ENCODE results near the gene CD33.

CD33 gene

DNA sequence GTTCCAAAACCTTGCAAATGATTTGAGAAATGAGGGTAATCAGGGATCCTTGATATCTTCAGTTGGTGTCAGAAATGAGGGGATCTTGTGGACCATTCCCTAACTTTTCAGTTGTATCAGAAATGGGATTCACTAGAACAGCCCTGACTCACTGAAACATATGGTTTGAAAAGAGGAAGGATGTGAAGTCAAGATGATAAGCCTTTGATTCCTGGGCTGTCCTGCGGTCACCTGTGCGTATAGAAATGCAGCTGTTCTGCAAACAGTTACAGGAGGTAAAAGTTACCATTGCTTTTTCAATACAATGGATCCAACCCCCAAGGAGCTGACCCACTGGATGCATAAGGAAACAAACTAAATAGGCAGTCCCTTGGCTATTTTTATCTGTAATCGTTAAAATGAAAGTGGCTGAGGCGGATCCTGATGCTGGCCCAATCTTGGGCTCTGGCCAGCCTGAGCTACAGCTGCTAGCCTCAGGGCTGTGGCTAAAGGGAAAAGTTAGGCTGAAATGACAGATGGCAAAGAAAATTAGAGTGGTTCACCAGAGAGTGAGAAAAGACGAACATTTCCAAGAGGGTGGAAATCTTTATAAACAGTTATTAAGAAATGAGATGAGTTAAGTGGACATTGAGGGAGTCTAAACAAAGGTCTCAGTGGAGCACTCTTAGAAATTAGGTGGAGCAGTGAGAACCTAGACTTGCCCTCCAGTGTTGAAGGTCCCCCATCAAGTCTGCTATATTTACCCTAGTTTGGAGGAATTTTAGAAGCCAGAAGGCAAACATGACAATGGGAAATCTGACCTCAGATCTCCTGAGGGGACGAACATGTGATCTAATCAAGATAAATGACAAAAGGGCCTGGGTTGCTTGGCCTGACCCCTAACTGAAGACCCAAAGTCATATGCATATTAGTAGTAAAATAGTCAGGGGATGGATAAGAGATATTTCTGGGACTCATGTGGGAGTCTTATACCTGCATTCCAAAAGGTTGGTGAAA, 33.6 kb downstream of the CD33 start:
- no peak overlapping the region for H3K4me3 ChIP-seq
- no peak overlapping the region for H3K9ac ChIP-seq (ENCODE audit: insufficient read length)
- no peak overlapping the region for H3K27ac ChIP-seq
- TF ChIP-seq EZH2 (IDR thresholded peaks at IDR 0.05) = no peak
- TF ChIP-seq POLR2AphosphoS5 (IDR thresholded peaks at IDR 0.05; ENCODE audit: borderline replicate concordance, low read depth, low read length) = no peak
- TF ChIP-seq FOXP2 (optimal IDR thresholded peaks at IDR 0.05; ENCODE audit: control extremely low read depth, extremely low read length, insufficient read depth) = no peak
- DNase-seq (ENCODE audit: low read depth, low spot score) = no peak
- no peaks in the 10 kb centered on the region for H3K36me3 ChIP-seq (ENCODE audit: insufficient read depth, low read length)
- no peaks in the 10 kb centered on the region for H3K9me3 ChIP-seq (ENCODE audit: low read depth, low read length)

DNA sequence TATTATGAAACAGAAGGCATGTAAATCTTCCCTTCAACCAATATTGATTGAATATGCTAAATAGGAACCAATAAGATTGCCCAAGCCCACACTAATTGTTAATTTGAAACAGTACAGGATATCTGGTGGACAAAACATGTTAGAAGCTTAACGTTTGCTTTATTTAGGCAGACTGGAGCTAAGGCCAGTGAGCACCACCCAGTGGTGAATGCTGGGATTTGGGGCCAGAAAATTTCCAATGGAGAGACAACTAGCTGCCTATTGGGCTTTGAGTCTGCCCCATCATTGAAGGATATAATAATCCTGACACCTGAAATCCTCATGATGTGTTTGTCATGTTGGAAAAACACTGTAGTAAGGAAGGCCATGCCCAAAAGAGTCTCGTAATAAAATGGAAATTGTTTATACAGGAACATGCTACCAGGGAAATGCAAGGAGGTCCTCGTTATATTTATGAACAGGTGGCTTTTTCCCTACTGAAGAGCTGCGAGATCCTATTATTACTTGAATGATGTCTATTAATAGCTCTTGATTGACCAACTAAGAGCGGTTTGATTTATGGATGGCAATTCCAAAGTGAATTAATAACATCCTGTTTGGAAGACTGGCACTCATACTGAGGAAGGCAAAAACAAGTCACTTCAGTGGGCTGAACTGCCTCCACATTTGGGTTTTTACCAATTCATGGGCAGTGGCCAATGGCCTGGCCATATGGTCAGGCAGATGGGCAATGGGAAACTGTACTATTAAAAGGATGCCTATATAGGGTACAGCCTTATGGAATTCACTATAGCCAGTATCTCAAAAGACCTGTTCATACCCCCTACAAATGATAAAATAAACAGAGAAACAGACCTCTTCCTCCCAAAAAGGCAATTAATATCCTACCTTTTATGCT, 34.7 kb downstream of the CD33 start:
- no peak overlapping the region for H3K9ac ChIP-seq (ENCODE audit: insufficient read length)
- no peak overlapping the region for H3K4me3 ChIP-seq
- no peak for DNase-seq (ENCODE audit: low read depth, low spot score)
- H3K27ac ChIP-seq = no peak overlapping the region
- no peaks in the 10 kb centered on the region for H3K36me3 ChIP-seq (ENCODE audit: insufficient read depth, low read length)
- no peak for TF ChIP-seq EZH2 (IDR thresholded peaks at IDR 0.05)
- TF ChIP-seq POLR2AphosphoS5 (IDR thresholded peaks at IDR 0.05; ENCODE audit: borderline replicate concordance, low read depth, low read length) = no peak
- TF ChIP-seq FOXP2 (optimal IDR thresholded peaks at IDR 0.05; ENCODE audit: control extremely low read depth, extremely low read length, insufficient read depth) = no peak
- no peaks in the 10 kb centered on the region for H3K9me3 ChIP-seq (ENCODE audit: low read depth, low read length)

- no peak for DNase-seq (ENCODE audit: low read depth, low spot score)
- TF ChIP-seq FOXP2 (optimal IDR thresholded peaks at IDR 0.05; ENCODE audit: control extremely low read depth, extremely low read length, insufficient read depth) = no peak
- no peak for TF ChIP-seq POLR2AphosphoS5 (IDR thresholded peaks at IDR 0.05; ENCODE audit: borderline replicate concordance, low read depth, low read length)
- TF ChIP-seq EZH2 (IDR thresholded peaks at IDR 0.05) = no peak
Observed at GRCh38 chr19:51263808-51264207, 38.9 kb downstream of the CD33 start.

DNA sequence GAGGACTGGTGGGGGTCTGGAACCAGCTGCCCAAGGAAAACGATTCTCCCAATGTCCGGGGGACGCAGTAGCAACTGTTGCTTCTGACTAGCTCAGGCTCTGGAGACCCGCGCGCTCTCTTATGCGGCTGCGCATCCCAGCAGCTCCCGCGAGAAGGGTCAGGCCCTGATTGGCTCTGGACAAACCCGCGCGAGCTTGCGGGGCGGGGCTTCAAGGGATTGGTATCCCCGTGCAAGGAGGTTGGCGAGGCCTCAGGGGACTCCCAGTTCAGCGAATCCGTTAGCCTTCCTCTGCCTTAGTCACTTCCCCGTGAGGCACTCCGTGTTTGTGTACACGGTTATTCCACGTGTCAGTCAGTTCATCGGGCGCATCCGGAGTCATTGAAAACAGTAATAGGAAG, 46.2 kb downstream of the CD33 start:
- TF ChIP-seq POLR2AphosphoS5 (IDR thresholded peaks at IDR 0.05; ENCODE audit: borderline replicate concordance, low read depth, low read length) (no peak), EZH2 (IDR thresholded peaks at IDR 0.05) (no peak), FOXP2 (optimal IDR thresholded peaks at IDR 0.05; ENCODE audit: control extremely low read depth, extremely low read length, insufficient read depth) (no peak)
- Histone ChIP-seq H3K36me3 (ENCODE audit: insufficient read depth, low read length) (no peaks in the 10 kb centered on the region), H3K9ac (ENCODE audit: insufficient read length) (no peak overlapping the region), H3K9me3 (ENCODE audit: low read depth, low read length) (no peaks in the 10 kb centered on the region), H3K4me3 (no peak overlapping the region), H3K27ac (no peak overlapping the region)
- DNase-seq (ENCODE audit: low read depth, low spot score) = no peak

More at GRCh38 chr19:51263808-51264207, 38.9 kb downstream of the CD33 start:
- Histone ChIP-seq H3K4me3 (no peak overlapping the region), H3K36me3 (ENCODE audit: insufficient read depth, low read length) (no peaks in the 10 kb centered on the region), H3K9ac (ENCODE audit: insufficient read length) (no peak overlapping the region), H3K9me3 (ENCODE audit: low read depth, low read length) (no peaks in the 10 kb centered on the region), H3K27ac (no peak overlapping the region)

- DNase-seq (ENCODE audit: low read depth, low spot score) = no peak
- H3K4me3 ChIP-seq = no peak overlapping the region
- TF ChIP-seq FOXP2 (optimal IDR thresholded peaks at IDR 0.05; ENCODE audit: control extremely low read depth, extremely low read length, insufficient read depth) = no peak
- no peak for TF ChIP-seq EZH2 (IDR thresholded peaks at IDR 0.05)
- TF ChIP-seq POLR2AphosphoS5 (IDR thresholded peaks at IDR 0.05; ENCODE audit: borderline replicate concordance, low read depth, low read length) = no peak
- H3K36me3 ChIP-seq (ENCODE audit: insufficient read depth, low read length) = no peaks in the 10 kb centered on the region
- no peaks in the 10 kb centered on the region for H3K9me3 ChIP-seq (ENCODE audit: low read depth, low read length)
- H3K27ac ChIP-seq = no peak overlapping the region
- no peak overlapping the region for H3K9ac ChIP-seq (ENCODE audit: insufficient read length)
Observed at GRCh38 chr19:51272183-51272810, 47.4 kb downstream of the CD33 start.

GRCh38 chr19:51274049-51274770, 49.3 kb downstream of the CD33 start:
- H3K9ac ChIP-seq (ENCODE audit: insufficient read length) = no peak overlapping the region
- no peak overlapping the region for H3K27ac ChIP-seq
- H3K36me3 ChIP-seq (ENCODE audit: insufficient read depth, low read length) = no peaks in the 10 kb centered on the region
- TF ChIP-seq EZH2 (IDR thresholded peaks at IDR 0.05) (no peak), FOXP2 (optimal IDR thresholded peaks at IDR 0.05; ENCODE audit: control extremely low read depth, extremely low read length, insufficient read depth) (no peak), POLR2AphosphoS5 (IDR thresholded peaks at IDR 0.05; ENCODE audit: borderline replicate concordance, low read depth, low read length) (no peak)
- DNase-seq (ENCODE audit: low read depth, low spot score) = no peak
- H3K4me3 ChIP-seq = no peak overlapping the region
- H3K9me3 ChIP-seq (ENCODE audit: low read depth, low read length) = no peaks in the 10 kb centered on the region

- Histone ChIP-seq H3K4me3 (peak overlapping the region; percentile 19; the same call in 1 of the 2 replicates), H3K9ac (ENCODE audit: insufficient read length) (no peak overlapping the region), H3K36me3 (ENCODE audit: insufficient read depth, low read length) (no peaks in the 10 kb centered on the region), H3K9me3 (ENCODE audit: low read depth, low read length) (no peaks in the 10 kb centered on the region), H3K27ac (0 out of 2 replicates have a peak overlapping the region, but pooled peaks have one; percentile 16)
- peak; percentile 66 for DNase-seq (ENCODE audit: low read depth, low spot score)
- TF ChIP-seq POLR2AphosphoS5 (IDR thresholded peaks at IDR 0.05; ENCODE audit: borderline replicate concordance, low read depth, low read length) (no peak; the same call in 1 of the 2 replicates), FOXP2 (optimal IDR thresholded peaks at IDR 0.05; ENCODE audit: control extremely low read depth, extremely low read length, insufficient read depth) (peak; percentile 84)
Observed at GRCh38 chr19:51277112-51277511, 52.2 kb downstream of the CD33 start.

All from SK-N-MC (cell line).